ENCODE results near the gene CAPN2. TPM values are rescaled to one million over a fixed set of nuclear protein-coding genes. Genes with fewer than 3 reads are reported as not detected.
A peak's percentile ranks its signal among the peaks of the same experiment; 100 is the strongest.

Gene CAPN2
- total and polyA plus RNA-seq, 2 experiments from 2014 or later: 8.4 to 17.8 TPM

- H3K27ac Mint-ChIP-seq: no peak overlapping the region
Measured at GRCh38 chr1:223718850-223719249, 6.5 kb downstream of the CAPN2 start.

More at GRCh38 chr1:223718850-223719249, 6.5 kb downstream of the CAPN2 start:
- H3K36me3 ChIP-seq (ENCODE audit: insufficient read depth): no peaks in the 10 kb centered on the region
- peaks cover 38% of the 10 kb centered on the region for H3K4me1 ChIP-seq (ENCODE audit: insufficient read depth)
- H3F3A ChIP-seq (replicated peaks; ENCODE audit: low read depth): 0 out of 2 replicates have a peak, but pooled peaks cover 5% of the 10 kb centered on the region
- no peak overlapping the region for H3K27ac ChIP-seq (ENCODE audit: low read depth)
- TF ChIP-seq STAT1 (IDR thresholded peaks at IDR 0.05; ENCODE audit: unreplicated experiment) (no peak), ZNF462 (CRISPR knock-in tag; IDR thresholded peaks at IDR 0.05) (peak; percentile 77)
- H3K4me3 ChIP-seq: no peak overlapping the region
- H3K27me3 Mint-ChIP-seq (ENCODE audit: insufficient read depth, low read depth, poor library complexity): peaks cover 27% of the 10 kb centered on the region
- peaks cover 47% of the 10 kb centered on the region for H3K4me1 Mint-ChIP-seq
- peaks cover 85% of the 10 kb centered on the region for H3K27me3 ChIP-seq (ENCODE audit: insufficient read depth)
- H3K9me2 ChIP-seq (ENCODE audit: insufficient read depth): no peaks in the 10 kb centered on the region
- no peaks in the 10 kb centered on the region for H4K20me1 ChIP-seq (replicated peaks; ENCODE audit: insufficient read depth)
- no peaks in the 10 kb centered on the region; the same call in 2 of the 3 replicates for H3K9me3 Mint-ChIP-seq
- H3K36me3 Mint-ChIP-seq (ENCODE audit: low read depth): peaks cover 38% of the 10 kb centered on the region
- no peak overlapping the region for H2AFZ ChIP-seq
- peak overlapping the region; percentile 30 for H3K4me2 ChIP-seq
- no peaks in the 10 kb centered on the region for H3K79me2 ChIP-seq (replicated peaks; ENCODE audit: insufficient read depth)
- H3K4me3 Mint-ChIP-seq: peak overlapping the region; percentile 5; the same call in 1 of the 3 replicates
- ATAC-seq (peak; percentile 85), DNase-seq (ENCODE audit: low spot score) (peak; percentile 95)
